HCT116 (cell line): ENCODE results near the gene GFY. TPM values are rescaled to one million over a fixed set of nuclear protein-coding genes. Genes with fewer than 3 reads are reported as not detected.
"Not testable (repeated sequence)": the region's sequence is repeated elsewhere in the genome, so short reads cannot be mapped to it uniquely, and the experiment has no call there.

Experiments used
- ATAC-seq: fragments of 200-7000 bp; cut with Tn5 transposase; 2 replicates; pipeline ENCODE4 v1.9.1; 2020; ENCODE audit warnings: mild to moderate bottlenecking, moderate library complexity
- BruUV-seq: library from RNA; stranded (reverse); fragments of 400-500 nt; replicated peaks from 2 replicates; lab custom pipeline; 2021; lab: Mats Ljungman, UMichigan
- CTCF ChIA-PET: fragments of 300-600 bp; sonication (Branson Sonifier 250); formaldehyde crosslinking; loops from one replicate; lab custom pipeline; 2021; ENCODE audit warnings: antibody characterized with exemption; lab: Charles Lee
- POLR2A ChIA-PET: fragments of 300-600, 350-600 bp; sonication (Branson Sonifier 250); formaldehyde crosslinking; loops from one replicate; lab custom pipeline; 2021; ENCODE audit warnings: antibody characterized with exemption; lab: Charles Lee
- RAD21 ChIA-PET, 2 experiments: fragments of 300-600 bp; sonication (Branson Sonifier 250); formaldehyde crosslinking; loops; one replicate each; lab custom pipeline; 2023; ENCODE audit warnings: low total read pairs in 2 of 2; ENCODE audit not compliant: uncharacterized antibody in 2 of 2, unreplicated experiment in 2 of 2, low non-redundant PET in 1 of 2; lab: Charles Lee
- DNase-seq: peaks from one replicate; pipeline ENCODE4 v3.0.0-alpha.2; 2010; ENCODE audit warnings: low read depth, low spot score
- H2AFZ ChIP-seq: fragments of 200-600 bp; shearing (Covaris generic), sonication (generic); 2 replicates; pipeline ENCODE4 v1.6.1; 2017; ENCODE audit warnings: low read depth, mixed run types, mixed read lengths, antibody characterized with exemption, low read length; ENCODE audit not compliant: poor library complexity, severe bottlenecking
- H3K27ac ChIP-seq: 2 replicates; pipeline ENCODE4 v1.5.1; 2012; ENCODE audit warnings: low read depth, low read length
- H3K27me3 ChIP-seq: fragments of 200-600 bp; sonication (generic); 2 replicates; pipeline ENCODE4 v1.6.1; 2016; ENCODE audit warnings: mixed run types, low read length, mixed read lengths; ENCODE audit not compliant: insufficient read depth
- H3K36me3 ChIP-seq, 2 experiments: fragments of 200-500 bp in 1 of 2; fragments of 200-600 bp in 1 of 2; sonication (Bioruptor generic) in 1 of 2; sonication (generic) in 1 of 2; 2 replicates each; pipeline versions ENCODE4 v1.5.1 to v1.6.1; 2014 to 2016; ENCODE audit warnings: low read length in 2 of 2, inconsistent platforms in 1 of 2, mixed read lengths in 1 of 2, mixed run types in 1 of 2; ENCODE audit not compliant: insufficient read depth in 2 of 2, control insufficient read depth in 1 of 2
- H3K4me1 ChIP-seq, 2 experiments: fragments of 200-600 bp in 1 of 2; sonication (generic) in 1 of 2; 2 replicates each; pipeline versions ENCODE4 v1.5.1 to v1.6.1; 2012 to 2017; ENCODE audit warnings: low read length in 2 of 2, inconsistent platforms in 1 of 2, mild to moderate bottlenecking in 1 of 2, mixed read lengths in 1 of 2, mixed run types in 1 of 2, moderate library complexity in 1 of 2; ENCODE audit not compliant: insufficient read depth in 2 of 2, control insufficient read depth in 1 of 2
- H3K4me2 ChIP-seq: fragments of 200-600 bp; sonication (generic); 2 replicates; pipeline ENCODE4 v1.6.1; 2017; ENCODE audit warnings: mixed run types, low read length, mixed read lengths
- H3K4me3 ChIP-seq, 2 experiments: fragments of 200-600 bp in 1 of 2; sonication (generic) in 1 of 2; replicated peaks in 1 of 2; 2 replicates each; pipeline ENCODE4 v1.5.1; 2011 to 2016; ENCODE audit warnings: low read length in 2 of 2, control low read depth in 1 of 2, low read depth in 1 of 2, mild to moderate bottlenecking in 1 of 2, mixed read lengths in 1 of 2, mixed run types in 1 of 2
- H3K79me2 ChIP-seq: fragments of 200-600 bp; sonication (generic); 2 replicates; pipeline ENCODE4 v1.6.1; 2017; ENCODE audit warnings: mild to moderate bottlenecking, mixed run types, low read length, moderate library complexity, mixed read lengths; ENCODE audit not compliant: insufficient read depth
- H3K9ac ChIP-seq: fragments of 200-600 bp; sonication (generic); 2 replicates; pipeline ENCODE4 v1.6.1; 2016; ENCODE audit warnings: low read length, mixed read lengths
- H3K9me2 ChIP-seq: fragments of 200-600 bp; sonication (generic), shearing (Covaris generic); 2 replicates; pipeline ENCODE4 v1.6.1; 2017; ENCODE audit warnings: mixed run types, mild to moderate bottlenecking, moderate library complexity; ENCODE audit not compliant: insufficient read depth
- H3K9me3 ChIP-seq, 2 experiments: fragments of 200-500 bp in 1 of 2; fragments of 200-600 bp in 1 of 2; sonication (Bioruptor generic) in 1 of 2; sonication (generic) in 1 of 2; 2 replicates each; pipeline ENCODE4 v1.6.1; 2014 to 2017; ENCODE audit warnings: low read length in 2 of 2, mixed read lengths in 2 of 2, inconsistent platforms in 1 of 2, low read depth in 1 of 2, mild to moderate bottlenecking in 1 of 2, mixed run types in 1 of 2, moderate library complexity in 1 of 2; ENCODE audit not compliant: control insufficient read depth in 1 of 2, insufficient read depth in 1 of 2
- H4K20me1 ChIP-seq: fragments of 200-600 bp; sonication (generic), shearing (Covaris generic); 2 replicates; pipeline ENCODE4 v1.6.1; 2017; ENCODE audit warnings: mixed run types, mild to moderate bottlenecking, moderate library complexity; ENCODE audit not compliant: insufficient read depth
- ATF3 ChIP-seq: IDR thresholded peaks from 2 replicates; pipeline ENCODE4 v1.6.1; 2012
- CBX3 ChIP-seq: IDR thresholded peaks from 2 replicates; pipeline ENCODE4 v1.6.1; 2012; ENCODE audit warnings: low read depth
- CEBPB ChIP-seq: IDR thresholded peaks from 2 replicates; pipeline ENCODE4 v1.6.1; 2012; ENCODE audit warnings: low read depth
- EZH2phosphoT487 ChIP-seq: fragments of 200-600 bp; IDR thresholded peaks from 2 replicates; pipeline ENCODE4 v1.6.1; 2018; ENCODE audit warnings: antibody characterized with exemption, borderline replicate concordance
- JUND ChIP-seq: IDR thresholded peaks from 2 replicates; pipeline ENCODE4 v1.6.1; 2012
- POLR2AphosphoS5 ChIP-seq: IDR thresholded peaks from 2 replicates; pipeline ENCODE4 v1.6.1; 2011; ENCODE audit warnings: mild to moderate bottlenecking, low read depth, low read length, moderate library complexity
- SIN3A ChIP-seq: IDR thresholded peaks from 2 replicates; pipeline ENCODE4 v1.6.1; 2012; ENCODE audit warnings: low read depth
- SP1 ChIP-seq: IDR thresholded peaks from 2 replicates; pipeline ENCODE4 v1.6.1; 2012; ENCODE audit warnings: low read depth
- SRF ChIP-seq: IDR thresholded peaks from 2 replicates; pipeline ENCODE4 v1.6.1; 2012; ENCODE audit warnings: low read depth
- YY1 ChIP-seq: IDR thresholded peaks from 2 replicates; pipeline ENCODE4 v1.6.1; 2011; ENCODE audit warnings: low read length, low read depth, moderate library complexity, mild to moderate bottlenecking; ENCODE audit not compliant: insufficient replicate concordance; ENCODE audit errors: extremely low read depth
- intact Hi-C: fragments of 100-400 bp; cut with micrococcal nuclease; formaldehyde crosslinking; loops from 2 replicates; pipeline ENCODE4 v1.10.0; 2022
- total RNA-seq: library from RNA; stranded (reverse); gene quantifications from one replicate; pipeline ENCODE4 v1.2.1, GENCODE V29; 2021; ENCODE audit not compliant: unreplicated experiment

GFY gene
- total RNA-seq, 1 experiment from 2014 or later: 2.6 TPM

- TF ChIP-seq YY1: peak; percentile 48
- TF ChIP-seq SRF: no peak
- no peak for TF ChIP-seq EZH2phosphoT487
- no peak for TF ChIP-seq POLR2AphosphoS5
- no peak for TF ChIP-seq JUND
- TF ChIP-seq ATF3: no peak
- no peak for TF ChIP-seq SIN3A
- TF ChIP-seq SP1: no peak
- no peak for TF ChIP-seq CEBPB
- TF ChIP-seq CBX3: no peak
These were observed 18.3 kb downstream of the GFY start (continued) for GRCh38 chr19:49443366-49444099.

GRCh38 chr19:49444100-49444700, 19.0 kb downstream of the GFY start:
- H4K20me1 ChIP-seq, ATAC-seq, POLR2A ChIA-PET, H3K27me3 ChIP-seq, H3K9me3 ChIP-seq, DNase-seq, BruUV-seq, H3K9me2 ChIP-seq, H3K9ac ChIP-seq, H2AFZ ChIP-seq, RAD21 ChIA-PET, intact Hi-C loops, H3K79me2 ChIP-seq: not testable (repeated sequence)
- Histone ChIP-seq H3K4me2 (peak overlapping the region; percentile 98), H3K4me1 (peaks cover 16 to 45% of the 10 kb centered on the region in 2 experiments; a peak in 3 of 4 replicates), H3K27ac (peak overlapping the region; percentile 22; the same call in 1 of the 2 replicates), H3K4me3 (peak overlapping the region in 1 of 2 experiments; percentile 80; a peak in 2 of 4 replicates), H3K36me3 (peaks cover 11 to 12% of the 10 kb centered on the region in 2 experiments; a peak in 2 of 4 replicates)
- CTCF ChIA-PET: interaction anchor here (0.9 to 2.1 kb wide), 7 partner anchors 18 to 218 kb away, joined by 3 to 9 read pairs (median 4); partner anchors contain the start of genes DKKL1 and GFY
